CD4-positive, alpha-beta T cell treated with Interferon gamma for 1 hour (primary cell): ENCODE data around the gene IL1A.

Source experiments
- DNase-seq: peaks from one replicate; pipeline ENCODE4 v3.0.0-alpha.2; 2020

IL1A gene

DNA sequence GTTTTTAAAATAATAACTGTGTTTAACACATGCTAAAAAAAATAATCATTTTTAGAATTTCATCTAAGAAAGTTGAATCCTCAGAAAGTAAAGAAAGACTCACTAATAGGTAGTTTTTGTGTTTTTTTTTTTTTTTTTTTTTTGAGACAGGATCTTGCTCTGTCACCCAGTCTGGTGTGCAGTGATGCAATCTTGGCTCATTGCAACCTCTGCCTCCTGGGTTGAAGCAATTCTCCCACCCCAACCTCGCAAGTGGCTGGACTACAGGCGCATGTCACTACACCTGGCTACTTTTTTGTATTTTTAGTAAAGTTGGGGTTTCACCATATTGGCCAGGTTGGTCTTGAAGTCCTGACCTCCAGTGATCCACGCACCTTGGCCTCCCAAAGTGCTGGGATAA is 27.0 kb downstream of the IL1A start:
- peak; percentile 39 for DNase-seq

DNA sequence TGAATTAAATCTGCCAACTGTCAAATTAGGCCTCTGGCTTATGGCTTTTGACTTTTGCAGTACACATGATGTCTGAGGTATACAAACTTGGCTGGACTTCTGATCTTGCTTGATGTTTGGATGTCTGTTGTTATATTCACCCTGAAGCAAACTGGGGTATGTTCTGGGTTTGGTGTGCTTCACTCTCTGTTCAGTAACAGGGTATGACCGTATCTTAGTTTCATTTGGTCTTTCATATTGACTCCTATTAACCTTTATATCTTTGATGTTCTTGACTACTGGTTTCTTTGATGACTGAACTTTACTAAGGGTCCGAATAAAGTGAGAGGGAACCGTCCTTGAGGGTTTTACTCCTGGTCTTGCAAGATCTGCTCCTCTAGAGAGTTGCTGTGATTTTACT is 28.1 kb downstream of the IL1A start:
- no peak for DNase-seq

DNA sequence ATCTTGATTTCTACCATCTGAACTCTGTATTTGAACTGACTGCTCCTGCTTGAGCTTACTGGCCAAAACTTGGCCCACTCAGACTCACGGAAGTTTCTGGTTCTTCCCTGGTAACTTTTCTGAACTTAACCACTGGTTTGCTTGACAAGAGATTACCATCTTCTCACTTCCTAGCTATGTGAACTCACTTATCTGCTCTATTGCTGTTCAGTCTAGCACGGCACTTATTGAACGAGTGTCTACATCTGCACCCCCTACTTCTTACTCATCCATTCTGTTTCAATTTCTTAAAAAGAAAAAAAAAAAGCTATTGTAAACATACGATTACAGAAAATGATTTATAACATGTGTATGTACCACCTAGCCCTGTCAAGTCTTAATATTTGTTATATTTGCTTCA is 28.8 kb downstream of the IL1A start:
- DNase-seq = no peak

DNA sequence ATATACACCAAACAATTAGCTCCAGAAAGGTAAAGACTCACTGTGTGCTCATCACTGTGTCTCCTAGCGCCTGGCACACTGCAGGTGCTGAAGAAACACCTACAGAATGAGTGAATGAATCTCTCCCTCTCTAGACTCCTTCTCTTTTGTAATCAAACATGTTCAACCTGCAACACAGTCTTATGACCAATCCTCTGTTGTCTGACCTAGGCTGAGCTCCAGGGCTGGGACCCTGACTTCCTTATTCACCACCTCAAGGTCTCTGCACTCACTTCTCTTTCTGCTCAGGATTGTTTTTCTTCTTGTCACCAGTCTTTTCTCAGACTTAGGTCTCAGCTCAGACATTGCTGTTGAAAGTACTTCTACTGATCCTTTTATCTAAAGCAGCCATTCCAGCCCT is 29.7 kb downstream of the IL1A start:
- DNase-seq = no peak

DNA sequence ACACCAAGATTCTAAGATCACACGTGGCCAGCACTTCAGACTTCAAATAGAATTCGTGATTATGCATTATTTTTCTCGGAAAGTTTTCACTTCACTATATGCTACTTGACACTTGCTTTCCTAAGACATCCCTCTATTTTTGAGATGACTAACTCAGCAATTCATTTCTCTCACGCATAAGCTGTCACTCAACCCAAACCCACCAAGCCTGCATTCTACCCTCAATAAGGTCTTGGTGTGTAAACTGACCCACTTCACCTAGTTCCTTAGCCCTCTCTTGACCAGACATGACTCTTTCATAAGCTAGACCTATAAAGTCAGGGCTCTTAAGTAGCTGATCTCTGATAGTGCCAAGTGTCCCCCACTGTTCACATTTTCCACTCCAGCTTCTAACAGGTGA is 31.6 kb downstream of the IL1A start:
- DNase-seq = no peak

DNA sequence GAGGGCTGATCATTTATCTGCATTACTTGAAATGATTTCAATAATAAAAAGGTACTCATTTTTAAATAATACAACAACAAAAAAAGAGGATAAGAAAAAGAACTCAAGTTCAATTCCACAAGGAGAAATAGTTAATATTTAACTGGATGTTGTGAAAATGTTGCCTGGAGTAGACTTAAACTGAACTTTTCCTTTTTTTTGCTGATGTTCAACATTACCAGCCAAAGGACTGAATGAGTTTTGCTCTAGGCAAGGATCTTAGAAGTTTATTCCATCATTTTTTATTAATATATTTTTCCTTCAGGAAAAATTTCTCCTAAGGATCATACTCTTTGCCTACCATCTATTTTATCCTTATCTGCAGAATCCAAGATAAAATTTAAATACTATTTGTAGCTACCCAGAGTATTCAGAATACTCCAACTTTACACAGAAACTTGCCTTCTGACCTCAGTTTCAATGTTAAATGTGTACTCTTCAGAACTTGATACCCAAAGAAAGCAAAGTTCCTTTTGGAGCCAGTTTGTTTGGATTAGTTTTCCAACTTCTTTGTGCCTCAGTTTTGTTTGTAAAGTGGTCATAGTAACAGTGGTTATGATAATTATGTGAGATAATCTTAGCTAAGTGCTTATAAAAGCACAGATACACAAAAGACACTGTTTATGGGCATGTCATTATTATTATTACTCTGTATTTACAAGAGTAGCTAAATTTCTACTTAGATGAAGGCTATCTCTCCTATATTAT is 32.7 kb downstream of the IL1A start:
- DNase-seq = no peak

DNA sequence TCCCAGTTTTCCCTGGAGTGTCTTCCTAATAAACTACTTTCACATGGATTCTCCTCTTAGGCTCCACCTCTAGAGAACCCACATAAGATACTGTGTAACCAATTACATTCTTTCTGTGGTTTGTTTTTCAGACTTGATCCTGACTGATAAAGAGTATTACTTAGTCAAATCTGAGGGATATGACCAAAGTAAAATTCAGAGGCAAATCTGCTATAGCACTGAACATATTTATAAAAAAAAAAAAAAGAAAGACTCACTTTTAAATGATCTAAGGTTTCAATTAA is 33.8 kb downstream of the IL1A start:
- DNase-seq = no peak

DNA sequence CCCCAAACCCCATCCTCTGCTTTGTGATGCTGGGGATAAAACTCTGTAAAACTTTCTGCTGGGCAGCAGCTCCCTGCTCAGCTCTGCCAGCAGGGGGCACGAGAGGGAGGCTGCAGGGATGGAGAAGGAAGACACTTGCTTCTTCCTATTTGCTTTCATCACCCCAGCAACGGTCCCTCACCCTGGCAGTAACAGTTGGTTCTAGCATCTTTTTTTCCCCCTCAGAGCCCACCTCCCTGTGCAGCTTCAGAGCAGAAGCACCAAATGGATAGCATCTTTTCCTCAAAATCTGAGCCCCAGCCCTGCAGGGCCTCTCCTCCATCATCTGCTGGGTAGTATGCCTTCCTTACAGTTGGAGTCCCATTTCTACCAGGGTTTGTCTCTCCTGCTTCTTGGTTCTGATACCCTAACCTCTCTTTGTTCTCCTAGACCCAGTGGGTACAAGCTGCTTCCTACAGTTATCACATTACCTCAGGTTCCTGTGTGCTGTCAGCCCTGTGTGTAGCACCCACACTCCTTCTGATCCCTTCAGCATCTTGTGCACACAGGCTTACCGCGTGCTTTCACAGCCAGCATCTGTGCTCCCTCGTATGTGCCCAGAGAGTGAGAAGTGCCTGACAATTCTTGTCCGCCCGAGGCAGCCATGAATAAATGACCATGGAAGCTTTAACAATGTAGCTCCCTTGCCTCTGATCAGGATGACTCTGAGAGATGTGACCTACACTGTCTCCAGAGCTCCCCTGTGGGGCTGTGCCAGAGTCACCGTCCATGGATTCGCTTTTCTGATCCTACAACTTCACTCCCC is 34.3 kb downstream of the IL1A start:
- peak; percentile 80 for DNase-seq

DNA sequence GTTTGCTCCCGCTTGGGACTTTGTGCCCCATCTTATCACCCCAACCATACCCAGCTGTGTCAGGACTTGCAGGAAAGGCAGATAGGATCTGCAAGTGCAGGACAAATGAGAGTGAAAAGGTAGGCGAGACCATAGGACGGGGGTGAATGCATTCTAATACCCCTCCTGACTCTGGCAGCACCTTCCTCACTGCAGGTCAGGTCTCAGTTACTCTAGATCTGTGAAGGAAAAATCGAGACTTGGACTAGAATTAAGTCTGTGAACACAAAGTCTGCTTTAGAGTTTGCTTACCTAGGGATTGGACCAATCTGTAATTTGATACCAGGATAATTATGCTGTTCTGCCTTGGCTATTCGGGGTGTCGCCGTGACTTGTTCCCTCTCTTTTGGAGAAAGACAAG is 43.8 kb downstream of the IL1A start:
- DNase-seq = no peak

DNA sequence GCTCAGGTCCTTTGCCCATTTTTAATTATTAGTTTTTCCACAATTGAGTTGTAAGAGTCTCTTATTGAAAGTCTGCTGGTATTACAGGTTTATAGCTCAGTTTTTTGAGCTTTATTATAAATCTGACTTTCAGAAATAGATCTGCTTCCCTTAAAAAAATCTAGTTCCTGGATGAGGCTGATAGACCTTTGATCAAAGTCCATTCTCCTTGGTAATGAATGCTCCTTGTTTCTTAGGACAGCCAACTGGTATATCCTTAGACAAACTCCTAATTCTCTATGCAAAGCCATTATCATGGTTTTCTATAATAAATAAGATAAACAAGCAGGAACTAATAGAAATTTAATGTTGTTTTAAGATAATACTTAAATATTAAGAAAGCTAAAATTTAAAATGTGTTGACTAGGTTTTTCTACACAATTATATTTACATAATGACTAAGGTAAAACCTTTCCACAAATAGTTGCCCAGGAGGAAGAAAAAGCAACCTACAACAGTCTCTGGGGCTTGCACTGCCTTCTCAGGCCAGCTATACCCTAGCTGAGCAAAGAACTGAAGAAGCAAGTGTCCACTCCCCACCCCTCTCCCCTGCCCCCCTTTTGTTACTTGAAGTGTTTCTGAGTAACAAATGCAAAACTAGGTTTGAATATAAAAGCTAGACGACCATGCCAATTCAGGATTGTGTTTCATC is 46.6 kb downstream of the IL1A start:
- DNase-seq = no peak

DNA sequence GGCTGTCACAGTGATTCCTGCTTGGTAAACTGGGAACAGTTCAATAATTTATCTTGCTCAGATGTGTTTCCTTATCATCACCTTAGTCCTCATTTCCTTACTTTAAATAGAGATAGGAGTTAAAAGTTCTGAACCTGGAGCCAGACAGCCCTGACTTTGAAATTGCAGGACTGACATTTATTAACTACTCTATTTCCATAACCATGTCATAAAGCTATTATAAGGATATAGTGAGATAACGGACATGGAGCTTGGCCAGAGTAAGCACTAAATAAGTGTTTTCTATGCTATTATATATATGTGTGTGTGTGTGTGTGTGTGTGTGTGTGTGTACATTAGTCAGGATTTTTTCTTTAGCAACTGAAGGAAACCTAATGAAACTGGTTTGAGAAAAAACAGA is 50.4 kb downstream of the IL1A start:
- DNase-seq = no peak

DNA sequence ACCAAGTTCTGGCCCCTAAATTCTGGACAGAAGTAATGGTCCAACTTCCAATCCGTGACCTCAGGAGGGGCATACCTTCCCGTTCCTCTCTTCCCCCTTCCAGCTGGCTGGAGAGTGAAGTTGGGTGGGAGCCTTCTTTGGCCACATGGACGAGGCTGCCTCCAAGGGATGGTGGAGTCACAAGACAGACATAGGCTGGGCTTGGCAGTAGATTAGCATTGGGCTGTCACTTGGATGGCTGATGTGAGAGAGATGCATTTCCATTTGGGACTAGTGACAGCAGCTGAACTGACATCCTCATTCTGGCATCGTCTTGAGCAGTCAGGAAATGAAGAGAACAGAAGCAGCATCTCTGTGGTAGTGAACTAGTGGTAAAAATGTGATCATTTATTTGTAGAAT is 50.8 kb downstream of the IL1A start:
- DNase-seq = no peak

DNA sequence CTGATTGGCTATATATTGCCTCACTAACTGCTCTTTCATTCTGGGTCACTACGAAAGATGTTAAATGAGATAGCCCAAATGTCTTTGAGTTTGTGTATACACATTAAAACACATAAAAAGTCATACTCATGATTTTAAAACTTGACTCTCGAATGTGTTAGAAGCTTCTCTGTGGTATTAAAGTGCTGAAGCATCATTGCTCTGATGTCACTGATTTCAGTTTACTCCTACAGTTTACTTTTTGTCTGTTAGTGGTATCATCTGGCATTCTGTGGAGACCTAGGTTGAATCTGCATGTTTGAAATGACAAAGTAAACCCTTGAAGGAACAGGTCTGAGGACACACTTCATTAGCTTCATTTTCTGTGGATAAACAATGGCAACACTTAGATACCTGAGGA is 52.8 kb downstream of the IL1A start:
- no peak for DNase-seq

DNA sequence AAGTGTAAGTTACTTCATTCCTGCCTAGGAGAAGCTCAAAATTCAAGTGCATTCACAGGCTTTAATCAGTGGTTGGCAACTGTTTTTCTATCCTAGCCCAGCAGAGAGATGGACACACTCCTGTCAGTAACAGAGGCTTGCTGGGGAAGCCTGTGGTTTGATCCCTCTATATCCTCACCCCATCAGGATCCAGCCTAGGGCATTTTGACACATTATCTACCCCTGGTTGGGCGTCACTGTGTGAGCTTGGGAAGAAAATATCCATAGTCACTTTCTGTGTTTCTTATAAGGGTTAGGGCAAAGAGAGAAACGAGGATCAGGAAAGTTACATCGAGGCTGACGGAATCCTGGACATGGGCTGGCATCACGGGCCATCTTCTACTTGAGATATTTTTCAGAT is 53.5 kb downstream of the IL1A start:
- DNase-seq = no peak

DNA sequence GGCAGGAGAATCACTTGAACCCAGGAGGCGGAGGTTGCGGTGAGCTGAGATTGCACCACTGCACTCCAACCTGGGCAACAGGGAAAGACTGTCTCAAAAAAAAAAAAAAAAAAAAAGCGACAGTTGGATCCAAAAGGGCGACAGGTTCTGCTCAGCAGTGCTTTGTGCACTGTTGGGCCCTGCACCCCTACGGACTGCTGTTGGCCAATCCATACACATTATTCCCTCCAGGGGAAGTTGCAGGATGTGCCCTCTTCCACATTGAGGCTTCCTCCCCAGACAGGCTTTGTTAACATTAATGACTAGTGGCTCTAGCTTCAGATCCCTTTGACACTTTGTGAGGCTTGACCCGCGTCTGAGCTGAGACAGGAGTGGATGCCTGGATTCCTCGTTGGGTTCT is 54.1 kb downstream of the IL1A start:
- no peak for DNase-seq

DNA sequence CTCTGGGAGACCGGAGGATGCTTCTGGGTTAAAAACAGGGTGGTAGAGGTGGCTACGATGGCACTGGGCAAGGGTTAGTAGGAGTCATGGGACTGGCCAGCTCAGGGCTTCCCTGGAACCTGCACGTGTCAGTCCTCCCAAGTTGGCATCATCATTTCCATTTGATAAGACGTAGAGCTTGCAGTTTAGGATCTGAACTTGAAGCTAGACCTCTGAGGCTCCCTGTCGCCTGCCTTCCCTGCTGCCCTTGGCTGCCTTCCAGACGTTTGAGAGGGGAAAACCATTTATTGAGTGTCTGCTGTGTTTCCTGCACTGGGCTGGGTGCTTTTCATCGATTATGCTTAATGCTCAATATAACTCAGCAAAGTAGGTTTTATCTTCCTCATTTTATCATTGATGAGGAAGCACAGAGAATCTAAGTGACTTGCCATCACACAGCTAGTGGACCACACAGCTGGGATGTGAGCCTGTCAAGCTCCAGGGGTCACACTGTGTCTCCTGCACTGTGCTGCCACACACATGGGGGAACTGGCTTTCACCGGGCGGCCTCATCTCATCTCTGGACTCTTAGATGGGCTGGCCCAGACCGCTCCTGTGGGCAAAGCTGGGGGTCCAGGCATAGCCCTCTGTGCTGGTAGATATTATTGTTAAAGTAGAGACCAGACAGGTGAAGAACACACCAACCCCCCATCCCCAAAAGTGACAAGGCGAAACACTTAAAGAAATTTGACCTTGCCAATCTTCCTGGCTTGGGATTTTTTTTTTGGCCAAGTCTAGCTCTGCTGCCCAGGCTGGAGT is 55.7 kb downstream of the IL1A start:
- DNase-seq = no peak

DNA sequence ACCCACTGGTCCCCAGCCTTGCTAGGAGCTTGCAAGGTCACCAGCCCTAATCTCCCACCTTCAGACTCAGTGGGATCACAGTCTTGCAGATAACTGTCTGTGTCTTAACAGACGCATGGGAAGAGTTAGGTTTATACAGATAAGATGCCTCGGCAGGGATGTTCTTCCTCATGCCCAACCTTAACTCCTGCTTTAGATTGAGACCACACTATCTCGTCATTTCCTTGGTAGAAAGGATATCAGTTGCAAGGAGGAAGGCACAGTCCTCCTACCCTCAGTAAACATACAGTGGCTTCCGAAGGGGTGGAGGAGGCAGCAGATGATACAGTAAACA is 56.3 kb downstream of the IL1A start:
- no peak for DNase-seq

DNA sequence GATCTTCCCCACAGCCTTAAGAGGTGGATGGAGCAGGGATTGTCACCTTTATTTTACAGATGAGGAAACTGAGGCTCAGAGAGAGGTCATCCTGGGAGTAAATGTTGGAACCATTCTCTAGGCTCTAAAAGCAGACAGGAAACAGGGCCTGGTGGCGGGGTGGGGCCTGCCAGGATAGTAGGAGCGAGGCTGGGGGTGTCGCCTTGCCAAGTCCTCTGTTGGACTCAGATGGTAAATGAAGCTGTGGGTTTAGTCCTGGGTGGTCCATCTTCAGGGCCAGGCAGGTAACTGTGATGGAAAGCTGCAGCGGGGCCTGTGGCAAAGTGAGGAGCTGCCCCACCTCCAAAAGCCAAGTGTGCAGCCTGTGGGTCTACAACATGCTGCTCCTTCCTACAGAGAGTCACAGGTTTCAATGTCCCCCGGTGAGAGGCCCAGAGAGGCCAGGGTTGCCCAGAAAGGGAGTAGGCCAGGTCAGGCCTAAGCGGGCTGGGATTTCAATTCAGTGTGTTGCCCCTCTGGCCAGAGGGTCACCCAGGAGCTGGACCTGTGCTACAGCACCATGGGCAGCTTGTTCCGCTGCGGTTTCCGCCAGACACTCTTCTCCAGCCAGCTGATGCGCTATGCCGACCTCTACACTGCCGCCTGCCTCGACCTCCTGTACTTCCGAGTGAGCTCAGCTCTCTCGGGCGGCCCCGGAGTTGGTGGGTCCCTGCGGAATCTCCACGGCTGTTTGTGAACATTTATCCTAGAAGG is 56.8 kb downstream of the IL1A start:
- no peak for DNase-seq

DNA sequence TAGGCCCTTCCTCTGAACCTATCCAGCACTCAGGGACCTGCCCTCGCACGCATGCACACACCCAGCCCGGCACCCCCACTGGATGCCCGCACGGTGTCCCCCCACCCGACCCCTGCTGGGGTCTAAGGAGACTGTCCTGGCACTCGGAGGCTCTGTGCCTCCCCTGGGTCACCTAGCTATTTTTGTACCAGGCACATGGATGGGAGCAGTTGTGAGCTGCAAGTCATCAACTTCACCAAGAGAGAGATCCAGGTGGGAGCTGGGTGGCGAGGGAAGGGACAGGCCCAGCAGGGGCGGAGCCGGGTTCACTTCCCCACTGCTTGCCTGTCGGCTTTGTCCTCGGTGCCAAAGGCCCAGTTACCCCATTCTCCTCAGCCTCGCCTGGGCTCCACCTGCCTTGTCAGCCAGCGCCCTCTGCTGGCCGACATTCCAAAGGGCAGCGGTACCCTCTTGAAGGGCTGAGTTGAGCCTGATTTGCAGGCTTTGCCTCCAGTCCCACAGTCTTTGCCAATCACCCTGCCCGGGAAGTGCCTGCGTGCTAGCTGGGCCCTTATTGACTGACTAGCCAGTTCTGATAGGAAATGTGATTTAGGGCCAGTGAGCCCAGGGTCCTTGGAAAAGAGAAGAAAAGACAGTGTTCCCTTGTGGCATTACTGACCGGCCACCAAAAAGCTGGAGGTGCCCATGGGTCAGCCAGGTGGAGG is 57.7 kb downstream of the IL1A start:
- peak; percentile 88 for DNase-seq

DNA sequence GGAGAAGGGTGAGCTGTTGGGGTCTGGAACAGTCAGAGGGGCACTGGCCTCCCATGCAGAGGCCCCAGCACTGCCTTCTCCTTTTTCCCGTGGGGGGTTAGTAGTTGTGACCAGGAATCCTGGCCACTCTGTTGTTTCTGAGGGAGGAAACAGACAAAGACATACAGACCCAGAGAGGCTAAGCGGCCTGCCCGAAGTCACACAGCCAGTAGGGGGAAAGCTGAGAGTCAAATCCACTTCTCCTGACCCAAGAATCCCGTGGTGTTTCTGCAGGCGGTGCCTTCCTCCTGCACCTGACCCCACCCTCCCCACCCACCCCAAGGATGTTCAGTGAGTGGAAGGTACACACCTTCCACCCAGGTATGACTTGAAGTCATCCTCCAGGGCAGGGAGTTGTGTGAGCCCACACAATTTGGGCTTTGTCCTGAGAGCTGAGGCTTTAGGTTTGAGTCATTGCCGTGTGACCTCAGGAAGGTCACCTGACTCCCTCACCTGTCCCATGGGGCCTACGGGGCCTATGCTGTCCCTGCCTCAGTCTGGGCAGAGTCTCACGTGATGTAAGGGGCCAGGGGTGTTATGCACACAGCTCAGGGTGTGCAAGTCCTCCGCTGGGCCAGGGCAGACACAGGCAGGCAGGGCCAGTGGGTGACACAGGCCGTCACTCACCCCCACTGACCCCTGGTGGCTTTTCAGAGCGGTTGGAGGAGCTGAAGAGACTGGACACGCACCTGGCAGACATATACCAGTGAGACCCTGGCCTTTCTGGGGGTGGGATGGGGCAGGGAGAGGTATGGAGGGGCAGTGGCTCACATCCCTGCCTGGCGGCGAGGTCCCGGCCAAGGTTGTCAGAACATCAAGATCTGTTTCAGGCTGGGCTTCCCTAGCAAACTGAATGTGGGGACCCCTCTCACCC is 58.5 kb downstream of the IL1A start:
- DNase-seq = no peak
